SIG-M5 (cell line): ENCODE measurements around the gene PAQR8.

ENCODE experiments used
- DNase-seq: peaks from one replicate; lab custom pipeline; 2025; lab: John Stamatoyannopoulos, UW

The PAQR8 gene

GRCh38 chr6:52347818-52348217, 14.1 kb upstream of the PAQR8 start:
- DNase-seq: no peak

DNA sequence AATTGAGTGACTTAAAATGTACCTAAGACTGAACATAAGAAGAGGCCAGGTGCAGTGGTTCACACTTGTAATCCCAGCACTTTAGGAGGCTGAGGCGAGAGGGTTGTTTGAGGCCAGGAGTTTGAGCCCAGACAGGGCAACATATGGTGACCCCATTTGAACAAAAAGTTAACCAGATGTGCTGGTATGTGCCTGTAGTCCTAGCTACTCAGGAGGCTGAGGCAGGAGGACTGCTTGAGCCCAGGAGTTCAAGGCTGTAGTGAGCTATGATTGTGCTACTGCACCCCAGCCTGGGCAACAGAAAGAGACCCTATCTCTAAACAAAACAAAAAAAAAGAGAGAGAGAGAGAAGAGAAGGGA, 10.1 kb upstream of the PAQR8 start:
- DNase-seq: no peak

GRCh38 chr6:52352239-52353018, 9.5 kb upstream of the PAQR8 start:
- DNase-seq: peak; percentile 96

- no peak for DNase-seq
Observed at GRCh38 chr6:52356017-52356416, 5.9 kb upstream of the PAQR8 start.

- no peak for DNase-seq
Observed at GRCh38 chr6:52359403-52359802, 2.5 kb upstream of the PAQR8 start.

DNA sequence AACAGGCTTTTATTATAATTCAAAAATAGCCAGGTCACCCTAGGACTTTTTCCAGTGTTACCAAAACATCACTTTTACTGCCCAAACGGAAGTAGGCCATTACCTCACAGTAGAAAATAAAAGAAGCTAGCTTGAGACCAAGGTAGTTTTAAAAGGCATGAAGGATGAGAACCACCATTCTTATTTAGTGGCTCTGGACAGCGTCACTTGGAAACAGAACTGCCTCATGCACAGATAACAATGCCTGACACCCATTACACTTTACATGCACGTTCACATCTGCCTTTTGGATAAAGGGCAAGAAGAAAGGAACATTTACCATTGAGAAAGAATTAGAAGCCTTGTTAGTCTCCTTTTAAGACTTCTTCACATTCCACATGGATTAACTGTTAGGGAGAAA, 1.9 kb upstream of the PAQR8 start:
- DNase-seq: no peak

GRCh38 chr6:52360601-52361413, 1.1 kb upstream of the PAQR8 start:
- DNase-seq: no peak

- DNase-seq: no peak
Observed at GRCh38 chr6:52361414-52361944, 472 bp upstream of the PAQR8 start.

DNA sequence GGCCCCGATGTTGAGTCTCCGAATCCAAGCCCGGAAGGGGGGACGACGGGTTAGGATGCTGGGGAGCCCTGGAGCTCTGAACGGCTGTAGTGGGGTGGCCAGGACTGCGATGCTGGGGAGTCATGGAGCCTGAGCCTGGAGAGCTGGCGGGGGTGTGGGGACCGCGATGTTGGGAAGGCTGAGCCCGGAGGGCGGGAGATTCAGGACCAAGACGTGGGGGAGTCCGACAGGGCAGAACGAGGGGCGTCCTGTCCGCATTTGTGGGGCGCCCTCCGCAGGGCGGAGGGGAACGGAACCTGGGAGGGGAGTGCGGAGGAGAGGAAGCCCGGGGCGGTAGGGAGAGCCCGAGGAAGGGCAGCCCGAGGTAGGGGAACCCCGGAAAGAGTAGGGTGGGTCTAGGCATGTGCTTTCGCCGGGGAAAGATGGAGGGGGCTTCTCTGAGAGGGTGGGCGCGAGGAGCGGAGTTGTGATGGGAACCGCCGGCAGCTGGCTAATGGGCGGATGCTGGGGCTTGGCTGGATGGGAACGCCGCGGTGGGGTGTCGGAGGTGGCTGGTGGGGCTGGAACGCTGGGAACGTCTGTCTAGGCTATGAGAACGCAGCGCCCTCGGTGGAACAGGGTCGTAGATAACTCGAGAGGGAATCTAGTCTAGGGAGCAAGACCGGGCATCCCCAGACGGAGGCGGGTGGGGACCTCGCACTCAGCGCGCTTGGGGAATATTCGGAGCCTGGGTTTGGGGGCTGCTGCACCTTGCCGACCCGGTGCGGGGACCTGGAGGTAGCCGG, 684 bp downstream of the PAQR8 start:
- no peak for DNase-seq

- no peak for DNase-seq
Observed at GRCh38 chr6:52363228-52363867, 1.4 kb downstream of the PAQR8 start.

- no peak for DNase-seq
Observed at GRCh38 chr6:52364480-52365166, 2.7 kb downstream of the PAQR8 start.

DNA sequence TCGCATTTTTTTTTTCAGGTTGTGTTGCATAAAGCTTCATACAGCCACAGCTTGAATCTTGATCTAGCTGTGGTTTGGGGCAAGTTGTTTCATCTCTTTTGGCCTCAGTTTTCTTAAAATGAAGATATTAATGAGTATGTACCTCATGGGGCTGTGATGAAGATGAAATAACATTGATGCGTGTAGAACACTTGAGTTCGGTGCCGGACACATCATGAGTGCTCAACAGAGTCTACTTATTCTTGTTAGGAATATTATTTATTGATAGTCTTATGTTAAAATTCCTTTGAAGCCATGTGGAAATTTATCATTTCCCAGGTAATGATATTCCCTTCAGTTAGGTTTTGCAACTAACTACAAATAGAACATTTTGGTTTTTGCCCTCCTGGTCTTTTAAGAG, 3.4 kb downstream of the PAQR8 start:
- DNase-seq: no peak

DNA sequence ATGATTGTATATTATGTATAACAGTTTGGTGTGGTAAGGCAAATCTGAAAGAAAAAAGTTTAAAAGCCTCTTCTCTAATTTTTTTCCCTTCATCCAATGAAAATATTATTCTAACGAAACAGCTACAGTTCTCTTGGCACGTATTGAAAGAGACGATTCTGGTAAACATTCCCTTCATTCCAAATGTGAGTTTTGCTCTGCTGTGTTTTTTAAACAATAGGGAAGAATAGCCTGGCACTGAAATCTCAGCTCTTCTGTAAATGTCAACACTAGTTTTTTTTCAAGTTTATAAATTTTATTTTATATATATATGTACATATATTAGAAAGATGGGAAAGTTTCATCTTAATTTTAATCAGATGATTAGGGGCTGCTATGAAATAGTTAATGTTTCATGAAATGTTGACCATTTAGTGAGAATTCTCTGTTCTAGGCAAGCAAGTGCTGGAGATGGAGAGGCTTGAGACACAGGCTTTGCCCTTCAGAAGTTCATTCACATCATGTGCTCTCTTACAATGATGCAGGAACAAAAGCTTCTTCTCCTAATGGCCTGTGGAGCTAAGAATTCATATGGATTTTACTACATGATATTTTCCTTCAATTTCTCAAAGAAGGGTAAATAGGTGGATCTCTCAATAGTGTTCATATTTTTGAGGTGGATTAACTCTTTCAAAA, 4.1 kb downstream of the PAQR8 start:
- DNase-seq: no peak

- DNase-seq: no peak
Observed at GRCh38 chr6:52368002-52368401, 6.1 kb downstream of the PAQR8 start.

DNA sequence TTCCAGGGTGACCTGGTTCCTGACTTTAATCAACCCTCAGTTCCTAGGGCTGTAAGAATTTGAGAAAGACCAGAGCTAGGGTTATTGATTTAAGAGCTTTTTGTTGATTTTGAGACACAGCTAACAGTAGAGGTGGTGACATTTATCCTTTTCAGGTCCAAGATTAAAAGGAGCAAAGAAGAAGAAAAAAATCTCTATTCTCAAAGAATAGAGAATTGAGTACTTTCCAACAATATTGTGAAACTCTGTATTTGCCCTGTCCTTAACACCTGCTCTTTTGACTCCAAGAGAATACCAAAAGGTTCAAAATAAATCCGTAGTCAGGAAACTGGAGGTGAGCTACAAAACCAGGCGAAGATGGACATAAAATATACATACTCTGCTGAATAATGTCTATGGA, 7.3 kb downstream of the PAQR8 start:
- DNase-seq: no peak

- no peak for DNase-seq
Observed at GRCh38 chr6:52371656-52372191, 9.8 kb downstream of the PAQR8 start.

GRCh38 chr6:52373151-52373690, 11.3 kb downstream of the PAQR8 start:
- no peak for DNase-seq

- no peak for DNase-seq
Observed at GRCh38 chr6:52374247-52374646, 12.3 kb downstream of the PAQR8 start.

- no peak for DNase-seq
Observed at GRCh38 chr6:52375780-52376556, 14.0 kb downstream of the PAQR8 start.
